WERI-Rb-1 (cell line): ENCODE measurements around the gene MAGEB3.

Experiments
- DNase-seq: peaks from one replicate; pipeline ENCODE4 v3.0.0-alpha.2; 2020
- H3K27ac ChIP-seq: fragments of 250-450 bp; sonication (Bioruptor Pico); 2 replicates; pipeline ENCODE4 v1.5.1; 2020; ENCODE audit warnings: mild to moderate bottlenecking, moderate library complexity
- H3K27me3 ChIP-seq: fragments of 250-450 bp; sonication (Bioruptor Pico); 2 replicates; pipeline ENCODE4 v1.5.1; 2021; ENCODE audit warnings: mild to moderate bottlenecking, low read depth, moderate library complexity; ENCODE audit not compliant: insufficient read depth, severe bottlenecking
- H3K36me3 ChIP-seq: fragments of 250-450 bp; sonication (Bioruptor Pico); 2 replicates; pipeline ENCODE4 v1.5.1; 2020; ENCODE audit warnings: mild to moderate bottlenecking, moderate library complexity
- H3K4me3 ChIP-seq: 2 replicates; pipeline ENCODE4 v1.5.1; 2011; ENCODE audit warnings: low read depth, mild to moderate bottlenecking, control low read depth, low read length
- H3K9me3 ChIP-seq: fragments of 250-450 bp; sonication (Bioruptor Pico); 2 replicates; pipeline ENCODE4 v1.5.1; 2021; ENCODE audit warnings: mild to moderate bottlenecking, moderate library complexity; ENCODE audit not compliant: severe bottlenecking
- TF ChIP-seq, protein P1 (sequence below): IDR thresholded peaks from 2 replicates; pipeline ENCODE4 v1.5.1; 2011; ENCODE audit warnings: low read depth, mild to moderate bottlenecking, control low read depth, inconsistent platforms, low read length

Gene MAGEB3

DNA sequence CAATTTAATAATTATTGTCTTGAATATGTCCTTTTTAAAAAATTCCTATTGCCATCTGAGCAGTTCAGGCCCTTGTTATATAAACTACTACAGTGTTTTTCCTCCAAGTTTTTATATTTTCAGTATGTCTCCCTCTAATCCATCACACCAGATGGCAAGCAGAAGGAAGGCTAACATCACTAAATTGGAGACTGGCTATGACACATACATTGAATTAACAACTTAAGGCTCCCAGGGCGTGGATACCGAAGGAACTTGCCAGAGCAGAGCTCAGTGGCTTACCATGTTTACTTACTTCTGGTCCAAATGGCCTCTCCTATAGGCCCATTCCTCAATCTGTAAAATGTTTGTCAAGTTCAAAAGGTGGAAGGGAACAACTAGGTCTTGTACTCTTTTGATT lies 29.5 kb downstream of the MAGEB3 start:
- TF ChIP-seq, protein P1, sequence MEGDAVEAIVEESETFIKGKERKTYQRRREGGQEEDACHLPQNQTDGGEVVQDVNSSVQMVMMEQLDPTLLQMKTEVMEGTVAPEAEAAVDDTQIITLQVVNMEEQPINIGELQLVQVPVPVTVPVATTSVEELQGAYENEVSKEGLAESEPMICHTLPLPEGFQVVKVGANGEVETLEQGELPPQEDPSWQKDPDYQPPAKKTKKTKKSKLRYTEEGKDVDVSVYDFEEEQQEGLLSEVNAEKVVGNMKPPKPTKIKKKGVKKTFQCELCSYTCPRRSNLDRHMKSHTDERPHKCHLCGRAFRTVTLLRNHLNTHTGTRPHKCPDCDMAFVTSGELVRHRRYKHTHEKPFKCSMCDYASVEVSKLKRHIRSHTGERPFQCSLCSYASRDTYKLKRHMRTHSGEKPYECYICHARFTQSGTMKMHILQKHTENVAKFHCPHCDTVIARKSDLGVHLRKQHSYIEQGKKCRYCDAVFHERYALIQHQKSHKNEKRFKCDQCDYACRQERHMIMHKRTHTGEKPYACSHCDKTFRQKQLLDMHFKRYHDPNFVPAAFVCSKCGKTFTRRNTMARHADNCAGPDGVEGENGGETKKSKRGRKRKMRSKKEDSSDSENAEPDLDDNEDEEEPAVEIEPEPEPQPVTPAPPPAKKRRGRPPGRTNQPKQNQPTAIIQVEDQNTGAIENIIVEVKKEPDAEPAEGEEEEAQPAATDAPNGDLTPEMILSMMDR: no peak
- Histone ChIP-seq H3K4me3 (no peak overlapping the region), H3K36me3 (no peaks in the 10 kb centered on the region), H3K9me3 (no peaks in the 10 kb centered on the region), H3K27me3 (no peaks in the 10 kb centered on the region), H3K27ac (no peak overlapping the region)
- DNase-seq: no peak

DNA sequence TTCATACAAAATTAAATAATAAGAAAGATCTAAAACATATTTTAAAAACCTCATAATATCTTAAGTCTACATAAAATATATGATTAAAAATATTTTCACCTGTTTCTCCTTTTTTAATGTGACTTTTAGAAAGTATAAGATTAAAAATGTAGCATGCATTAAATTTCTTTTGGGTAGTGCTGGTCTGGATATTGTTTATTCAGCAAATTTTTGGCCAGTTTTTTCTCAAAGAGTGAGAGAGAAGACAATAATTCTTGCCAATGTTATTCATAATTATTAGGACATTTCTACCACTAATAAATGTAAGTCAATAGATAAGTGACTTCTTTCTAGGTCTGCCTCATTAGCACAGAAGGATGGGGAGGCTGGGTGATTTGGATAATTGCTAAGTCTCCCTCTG lies 30.6 kb downstream of the MAGEB3 start:
- Histone ChIP-seq H3K4me3 (no peak overlapping the region), H3K27ac (no peak overlapping the region), H3K27me3 (no peaks in the 10 kb centered on the region), H3K9me3 (no peaks in the 10 kb centered on the region), H3K36me3 (no peaks in the 10 kb centered on the region)
- no peak for DNase-seq
- TF ChIP-seq, protein P1: no peak

DNA sequence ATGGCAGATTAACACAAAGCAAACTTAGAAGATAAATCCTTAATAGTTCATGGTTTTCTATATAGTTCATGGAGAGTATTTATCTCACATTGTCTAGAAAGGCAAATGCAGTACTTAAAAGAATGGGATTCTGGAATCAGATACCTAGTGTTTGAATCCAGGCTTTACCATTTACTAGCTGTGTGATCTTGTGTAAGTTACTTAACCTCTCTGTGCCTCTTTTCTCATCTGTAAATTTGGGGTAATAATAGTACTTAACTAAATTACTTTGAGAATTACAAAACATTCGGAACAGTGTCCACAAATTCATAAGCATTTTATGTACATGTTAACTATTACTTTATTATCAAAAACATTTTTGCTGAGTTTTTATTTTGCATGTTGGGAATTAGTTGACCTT lies 32.3 kb downstream of the MAGEB3 start:
- TF ChIP-seq, protein P1: no peak
- Histone ChIP-seq H3K9me3 (no peaks in the 10 kb centered on the region), H3K36me3 (no peaks in the 10 kb centered on the region), H3K27me3 (no peaks in the 10 kb centered on the region), H3K27ac (no peak overlapping the region), H3K4me3 (no peak overlapping the region)
- no peak for DNase-seq

DNA sequence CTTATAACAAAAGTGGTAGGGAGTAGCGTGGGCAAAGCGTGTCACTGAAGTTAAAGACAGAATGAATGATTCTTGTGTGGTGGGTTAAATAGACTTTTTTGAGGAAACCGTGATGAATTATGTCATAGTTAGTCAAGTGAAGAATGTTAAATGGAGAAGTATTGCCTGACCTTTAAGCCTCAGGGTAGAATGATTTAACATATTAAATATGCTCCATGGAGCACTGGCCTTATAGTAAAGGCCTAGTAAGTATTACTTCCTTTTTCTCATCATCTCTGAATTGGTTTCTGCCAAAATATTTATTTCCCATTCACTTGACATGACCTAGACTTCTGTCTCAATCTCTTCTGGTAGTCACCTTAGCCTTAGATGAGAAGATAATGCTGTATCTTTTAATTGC lies 40.2 kb downstream of the MAGEB3 start:
- H3K36me3 ChIP-seq: no peaks in the 10 kb centered on the region
- no peaks in the 10 kb centered on the region for H3K9me3 ChIP-seq
- TF ChIP-seq, protein P1: no peak
- no peak for DNase-seq
- H3K27ac ChIP-seq: no peak overlapping the region
- H3K4me3 ChIP-seq: no peak overlapping the region
- H3K27me3 ChIP-seq: peaks cover 17% of the 10 kb centered on the region

DNA sequence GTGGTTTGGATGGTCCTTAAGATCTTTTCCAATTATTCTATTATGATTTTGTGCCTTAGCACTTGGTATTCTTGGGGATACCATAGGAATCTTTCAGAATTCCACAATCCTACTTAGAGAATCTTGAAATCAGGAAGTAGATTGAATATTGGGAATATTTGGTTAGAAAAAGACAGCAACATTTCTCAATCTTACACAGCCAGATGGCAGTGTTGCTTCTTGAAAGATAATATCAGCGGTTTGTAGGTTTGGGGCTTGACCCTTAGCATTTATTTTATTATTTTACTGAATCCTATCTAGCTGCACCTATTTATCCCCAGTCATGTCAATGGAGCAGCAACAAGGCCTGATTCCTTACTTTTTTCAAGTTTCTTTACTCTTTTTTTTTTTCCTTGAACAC lies 45.0 kb downstream of the MAGEB3 start:
- no peak overlapping the region for H3K27ac ChIP-seq
- TF ChIP-seq, protein P1: no peak
- no peaks in the 10 kb centered on the region for H3K9me3 ChIP-seq
- no peak overlapping the region for H3K4me3 ChIP-seq
- peaks cover 13% of the 10 kb centered on the region for H3K27me3 ChIP-seq
- DNase-seq: no peak
- H3K36me3 ChIP-seq: no peaks in the 10 kb centered on the region

DNA sequence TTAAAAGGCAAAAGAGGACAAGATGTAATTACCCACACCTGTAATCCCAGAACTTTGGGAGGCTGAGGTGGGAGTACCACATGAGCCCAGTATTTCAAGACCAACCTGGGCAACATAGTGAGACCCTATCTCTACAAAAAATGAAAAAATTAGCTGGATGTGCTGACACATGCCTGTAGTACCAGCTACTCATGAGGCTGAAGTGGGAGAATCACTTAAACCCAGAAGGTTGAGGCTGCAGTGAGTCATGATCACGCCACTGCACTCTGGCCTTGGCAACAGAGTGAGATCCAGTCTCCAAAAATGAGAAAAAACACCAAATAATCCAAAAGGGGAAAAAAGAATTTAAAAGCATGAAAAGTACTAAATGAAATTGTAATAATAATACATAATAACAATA lies 47.9 kb downstream of the MAGEB3 start:
- TF ChIP-seq, protein P1: no peak
- Histone ChIP-seq H3K27me3 (peaks cover 5% of the 10 kb centered on the region), H3K27ac (no peak overlapping the region), H3K9me3 (no peaks in the 10 kb centered on the region), H3K36me3 (no peaks in the 10 kb centered on the region), H3K4me3 (no peak overlapping the region)
- no peak for DNase-seq
